ENCODE measurements around the gene FAM171A1.
"Not testable (repeated sequence)": the region's sequence is repeated elsewhere in the genome, so short reads cannot be mapped to it uniquely, and the experiment has no call there.

Gene FAM171A1

GRCh38 chr10:15310776-15311568 lies 60.1 kb downstream of the FAM171A1 start:
- DNase-seq: no peak
- H3K9me3 Mint-ChIP-seq: no peaks in the 10 kb centered on the region
- H3K4me1 Mint-ChIP-seq (ENCODE audit: low read depth): peaks cover 3% of the 10 kb centered on the region
- no peaks in the 10 kb centered on the region for H3K27me3 Mint-ChIP-seq
- no peaks in the 10 kb centered on the region for H3K36me3 Mint-ChIP-seq (ENCODE audit: low read depth)
- no peak overlapping the region for H3K4me3 Mint-ChIP-seq
- no peak overlapping the region for H3K27ac Mint-ChIP-seq

DNA sequence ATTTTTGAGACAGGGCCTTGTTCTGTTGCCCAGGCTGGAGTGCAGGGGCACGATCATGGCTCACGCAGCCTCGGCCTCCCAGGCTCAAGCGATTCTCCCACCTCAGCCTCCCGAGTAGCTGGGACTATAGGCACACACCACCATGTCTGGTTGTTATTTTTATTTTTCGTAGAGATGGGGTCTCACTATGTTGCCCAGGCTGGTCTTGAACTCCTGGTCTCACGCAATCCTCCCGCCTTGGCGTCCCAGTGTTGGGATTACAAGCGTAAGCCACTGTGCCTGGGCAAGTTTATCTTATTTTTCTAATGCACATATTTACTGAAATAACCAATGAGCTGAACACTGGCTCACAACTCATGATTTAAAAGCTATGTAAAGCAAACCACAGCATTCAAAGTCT lies 61.9 kb downstream of the FAM171A1 start:
- no peaks in the 10 kb centered on the region for H3K36me3 Mint-ChIP-seq (ENCODE audit: low read depth)
- H3K4me1 Mint-ChIP-seq (ENCODE audit: low read depth): peaks cover 3% of the 10 kb centered on the region
- DNase-seq: no peak
- H3K27me3 Mint-ChIP-seq: peaks cover 4% of the 10 kb centered on the region
- no peaks in the 10 kb centered on the region for H3K9me3 Mint-ChIP-seq
- H3K4me3 Mint-ChIP-seq: no peak overlapping the region
- no peak overlapping the region for H3K27ac Mint-ChIP-seq

DNA sequence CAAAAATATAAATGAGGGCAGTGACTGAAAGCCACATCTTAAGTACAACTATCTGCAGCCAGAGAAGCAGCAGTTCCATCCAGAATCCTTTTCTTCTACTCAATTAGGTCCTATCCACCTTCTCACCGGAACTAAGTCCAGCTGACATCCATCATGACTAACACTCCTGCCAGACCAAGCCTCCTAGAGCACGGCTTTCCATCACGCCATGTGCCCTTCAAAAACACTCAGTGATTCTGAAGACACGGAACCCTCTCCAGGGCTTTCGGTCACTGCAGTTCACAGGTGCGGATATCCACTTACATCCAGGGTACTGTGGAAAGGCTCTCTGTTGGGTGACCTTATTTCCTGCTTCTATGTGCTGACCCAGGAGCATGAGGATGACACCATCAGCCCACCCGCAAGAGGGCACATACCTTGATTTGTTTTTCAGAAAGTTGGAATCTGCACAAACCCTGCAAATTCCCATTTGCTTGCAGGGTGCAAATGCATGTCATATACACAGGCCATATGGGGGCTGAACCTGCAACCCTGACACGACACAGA lies 64.3 kb downstream of the FAM171A1 start:
- no peak overlapping the region for H3K27ac Mint-ChIP-seq
- DNase-seq: no peak
- H3K4me3 Mint-ChIP-seq: no peak overlapping the region
- no peaks in the 10 kb centered on the region for H3K36me3 Mint-ChIP-seq (ENCODE audit: low read depth)
- H3K9me3 Mint-ChIP-seq: no peaks in the 10 kb centered on the region
- peaks cover 10% of the 10 kb centered on the region for H3K27me3 Mint-ChIP-seq
- no peaks in the 10 kb centered on the region for H3K4me1 Mint-ChIP-seq (ENCODE audit: low read depth)

DNA sequence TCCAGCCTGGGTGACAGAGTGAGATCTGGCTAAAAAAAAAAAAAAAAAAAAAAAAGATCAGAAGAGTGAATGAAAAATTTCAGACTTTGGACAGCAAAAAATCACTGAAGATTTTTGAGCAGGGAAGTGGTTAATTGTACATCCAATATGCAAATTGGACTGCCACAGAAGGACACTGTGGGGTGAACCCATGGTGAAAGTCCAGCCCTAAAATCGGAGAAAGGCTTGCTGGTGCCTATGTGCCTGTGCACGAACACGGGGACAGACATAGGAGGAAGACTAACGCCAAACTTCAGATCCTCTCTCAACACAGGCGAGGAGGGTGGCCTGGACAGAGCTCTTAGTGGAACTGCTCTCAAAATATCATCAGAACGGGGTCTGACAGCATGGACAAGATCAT lies 65.5 kb downstream of the FAM171A1 start:
- H3K4me1 Mint-ChIP-seq (ENCODE audit: low read depth): no peaks in the 10 kb centered on the region
- no peak overlapping the region for H3K4me3 Mint-ChIP-seq
- H3K27ac Mint-ChIP-seq: no peak overlapping the region
- no peak for DNase-seq
- H3K9me3 Mint-ChIP-seq: no peaks in the 10 kb centered on the region
- H3K36me3 Mint-ChIP-seq (ENCODE audit: low read depth): no peaks in the 10 kb centered on the region
- H3K27me3 Mint-ChIP-seq: peaks cover 10% of the 10 kb centered on the region

GRCh38 chr10:15305161-15305560 lies 65.9 kb downstream of the FAM171A1 start:
- no peaks in the 10 kb centered on the region for H3K9me3 Mint-ChIP-seq
- H3K27me3 Mint-ChIP-seq: peaks cover 10% of the 10 kb centered on the region

DNA sequence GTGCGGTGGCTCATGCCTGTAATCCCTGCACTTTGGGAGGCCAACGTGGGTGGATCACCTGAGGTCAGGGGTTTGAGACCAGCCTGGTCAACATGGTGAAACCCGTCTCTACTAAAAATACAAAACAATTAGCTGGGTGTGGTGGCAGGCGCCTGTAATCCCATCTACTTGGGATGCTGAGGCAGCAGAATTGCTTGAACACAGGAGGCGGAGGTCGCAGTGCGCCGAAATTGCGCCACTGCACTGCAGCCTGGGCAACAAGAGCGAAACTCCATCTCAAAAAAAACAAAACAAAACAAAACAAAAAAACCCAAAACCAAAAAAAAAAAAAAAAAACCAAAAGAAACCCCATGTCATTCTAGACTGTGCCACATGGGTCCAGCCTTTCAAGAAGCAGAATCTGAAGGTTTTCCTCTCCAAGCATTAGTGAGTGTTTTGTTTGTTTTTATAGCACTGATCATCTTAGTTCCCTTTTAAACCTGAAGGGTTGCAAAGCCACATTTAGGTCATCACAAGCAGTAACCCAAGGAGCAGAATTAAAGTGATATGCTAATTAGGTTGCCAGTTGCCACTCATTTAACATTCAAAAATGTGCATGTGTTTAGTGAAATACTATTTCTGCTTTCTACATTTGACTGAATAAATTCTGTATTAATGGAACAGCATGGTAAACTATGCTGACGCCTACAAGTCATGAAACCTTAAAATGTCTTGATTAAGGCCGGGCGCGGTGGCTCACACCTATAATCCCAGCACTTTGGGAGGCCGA lies 68.7 kb downstream of the FAM171A1 start:
- not testable (repeated sequence) for H3K9me3 Mint-ChIP-seq; H3K27me3 Mint-ChIP-seq; H3K36me3 Mint-ChIP-seq (ENCODE audit: low read depth); DNase-seq; H3K4me3 Mint-ChIP-seq; H3K27ac Mint-ChIP-seq; H3K4me1 Mint-ChIP-seq (ENCODE audit: low read depth)

More at GRCh38 chr10:15305161-15305560, 65.9 kb downstream of the FAM171A1 start:
- Mint-ChIP-seq H3K27ac (no peak overlapping the region), H3K36me3 (ENCODE audit: low read depth) (no peaks in the 10 kb centered on the region), H3K4me3 (no peak overlapping the region), H3K4me1 (ENCODE audit: low read depth) (no peaks in the 10 kb centered on the region)
- DNase-seq: no peak

GRCh38 chr10:15300697-15301096 lies 70.4 kb downstream of the FAM171A1 start:
- Mint-ChIP-seq H3K36me3 (ENCODE audit: low read depth) (no peaks in the 10 kb centered on the region), H3K4me3 (no peak overlapping the region), H3K27ac (no peak overlapping the region), H3K4me1 (ENCODE audit: low read depth) (no peaks in the 10 kb centered on the region), H3K27me3 (peaks cover 14% of the 10 kb centered on the region), H3K9me3 (no peaks in the 10 kb centered on the region)
- no peak for DNase-seq

GRCh38 chr10:15300145-15300544 lies 70.9 kb downstream of the FAM171A1 start:
- no peaks in the 10 kb centered on the region for H3K36me3 Mint-ChIP-seq (ENCODE audit: low read depth)
- peaks cover 17% of the 10 kb centered on the region for H3K27me3 Mint-ChIP-seq
- no peak overlapping the region for H3K27ac Mint-ChIP-seq
- no peaks in the 10 kb centered on the region for H3K9me3 Mint-ChIP-seq
- DNase-seq: no peak
- H3K4me1 Mint-ChIP-seq (ENCODE audit: low read depth): no peaks in the 10 kb centered on the region
- H3K4me3 Mint-ChIP-seq: no peak overlapping the region

DNA sequence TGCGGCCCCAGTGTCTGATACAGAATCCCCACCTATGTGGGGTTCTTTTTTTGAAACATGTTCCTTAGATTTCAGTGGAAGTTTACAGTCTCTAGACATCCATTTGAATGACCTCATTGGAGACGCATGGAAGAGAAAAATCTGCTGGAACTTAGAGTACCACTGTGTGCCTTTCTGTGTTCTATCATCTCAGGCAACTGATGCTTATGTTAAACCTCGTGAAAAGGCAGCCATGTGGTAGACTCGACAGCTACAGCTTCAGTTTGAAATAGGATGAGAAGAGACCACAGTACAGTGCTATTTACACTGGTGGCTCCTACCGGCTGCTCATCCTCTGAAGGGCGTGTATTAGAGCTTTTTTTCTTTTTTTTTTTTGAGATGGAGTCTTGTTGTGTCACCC lies 74.4 kb downstream of the FAM171A1 start:
- DNase-seq: no peak
- peaks cover 11% of the 10 kb centered on the region for H3K27me3 Mint-ChIP-seq
- H3K36me3 Mint-ChIP-seq (ENCODE audit: low read depth): no peaks in the 10 kb centered on the region
- H3K9me3 Mint-ChIP-seq: no peaks in the 10 kb centered on the region
- H3K27ac Mint-ChIP-seq: no peak overlapping the region
- no peaks in the 10 kb centered on the region for H3K4me1 Mint-ChIP-seq (ENCODE audit: low read depth)
- H3K4me3 Mint-ChIP-seq: no peak overlapping the region

GRCh38 chr10:15295537-15296325 lies 75.4 kb downstream of the FAM171A1 start:
- H3K36me3 Mint-ChIP-seq (ENCODE audit: low read depth): no peaks in the 10 kb centered on the region
- no peak for DNase-seq
- H3K27ac Mint-ChIP-seq: no peak overlapping the region
- no peak overlapping the region for H3K4me3 Mint-ChIP-seq
- H3K9me3 Mint-ChIP-seq: no peaks in the 10 kb centered on the region
- H3K27me3 Mint-ChIP-seq: peaks cover 11% of the 10 kb centered on the region
- no peaks in the 10 kb centered on the region for H3K4me1 Mint-ChIP-seq (ENCODE audit: low read depth)

GRCh38 chr10:15293862-15294842 lies 76.9 kb downstream of the FAM171A1 start:
- H3K4me1 Mint-ChIP-seq (ENCODE audit: low read depth): no peaks in the 10 kb centered on the region
- no peak overlapping the region for H3K27ac Mint-ChIP-seq
- H3K27me3 Mint-ChIP-seq: peaks cover 11% of the 10 kb centered on the region
- no peaks in the 10 kb centered on the region for H3K9me3 Mint-ChIP-seq
- no peaks in the 10 kb centered on the region for H3K36me3 Mint-ChIP-seq (ENCODE audit: low read depth)
- DNase-seq: no peak
- no peak overlapping the region for H3K4me3 Mint-ChIP-seq

DNA sequence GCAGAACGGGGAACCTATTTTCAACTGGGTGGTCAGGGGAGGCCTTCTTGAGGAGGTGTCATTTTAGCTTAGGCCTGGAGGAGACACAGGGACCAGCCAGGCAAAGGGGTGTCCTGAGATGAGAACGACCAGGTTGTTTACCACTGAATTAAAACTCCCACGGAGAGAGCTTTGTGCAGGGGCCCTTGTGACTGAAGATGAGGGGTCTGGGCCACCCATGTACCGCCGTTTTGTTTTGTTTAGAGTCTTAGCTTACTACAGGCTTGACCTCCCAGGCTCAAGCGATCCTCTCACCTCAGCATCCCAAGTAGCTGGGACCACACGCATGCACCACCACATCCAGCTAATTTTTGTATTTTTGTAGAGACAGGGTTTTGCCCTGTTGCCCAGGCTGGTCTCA lies 80.4 kb downstream of the FAM171A1 start:
- no peak for DNase-seq
- Mint-ChIP-seq H3K4me3 (no peak overlapping the region), H3K36me3 (ENCODE audit: low read depth) (no peaks in the 10 kb centered on the region), H3K4me1 (ENCODE audit: low read depth) (no peaks in the 10 kb centered on the region), H3K27me3 (peaks cover 7% of the 10 kb centered on the region), H3K27ac (no peak overlapping the region), H3K9me3 (no peaks in the 10 kb centered on the region)

- no peak overlapping the region for H3K27ac Mint-ChIP-seq
- H3K36me3 Mint-ChIP-seq (ENCODE audit: low read depth): no peaks in the 10 kb centered on the region
- no peak for DNase-seq
- no peaks in the 10 kb centered on the region for H3K4me1 Mint-ChIP-seq (ENCODE audit: low read depth)
- no peaks in the 10 kb centered on the region for H3K9me3 Mint-ChIP-seq
- H3K27me3 Mint-ChIP-seq: peaks cover 4% of the 10 kb centered on the region
- H3K4me3 Mint-ChIP-seq: no peak overlapping the region
Observed at GRCh38 chr10:15290150-15290549, 80.9 kb downstream of the FAM171A1 start.

Data from activated T-cell treated with anti-CD3 and anti-CD28 coated beads, Interleukin-2, amount 50 U/mL, for 24 hours (primary cell).